Stimulated activated CD4-positive, alpha-beta T cell treated with anti-CD3 and anti-CD28 coated beads, Interleukin-15, amount 100 ng/mL, for 24 hours (primary cell): Measurements from ENCODE around the gene BCL11A.

Source experiments
- DNase-seq: peaks from one replicate; pipeline ENCODE4 v3.0.0-alpha.2; 2020

BCL11A gene

DNA sequence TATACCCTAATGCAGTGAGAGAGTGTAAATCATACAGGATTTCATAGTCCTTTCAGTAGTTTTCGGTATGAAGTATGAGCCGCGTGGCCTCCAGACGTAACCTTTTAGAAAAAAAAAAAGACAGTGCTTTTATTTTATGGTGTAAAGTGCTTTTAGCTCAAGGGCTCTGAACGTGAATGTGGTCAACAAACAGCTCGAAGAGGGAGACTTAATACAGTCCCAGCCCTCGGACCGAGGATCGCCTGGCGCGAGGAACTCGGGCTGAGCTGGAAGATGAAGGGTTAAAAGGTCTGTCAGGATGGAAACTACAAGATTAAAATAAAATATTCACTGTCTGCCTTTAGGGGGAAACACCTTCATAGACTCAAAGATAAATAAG, 4.0 kb upstream of the BCL11A start:
- no peak for DNase-seq

DNA sequence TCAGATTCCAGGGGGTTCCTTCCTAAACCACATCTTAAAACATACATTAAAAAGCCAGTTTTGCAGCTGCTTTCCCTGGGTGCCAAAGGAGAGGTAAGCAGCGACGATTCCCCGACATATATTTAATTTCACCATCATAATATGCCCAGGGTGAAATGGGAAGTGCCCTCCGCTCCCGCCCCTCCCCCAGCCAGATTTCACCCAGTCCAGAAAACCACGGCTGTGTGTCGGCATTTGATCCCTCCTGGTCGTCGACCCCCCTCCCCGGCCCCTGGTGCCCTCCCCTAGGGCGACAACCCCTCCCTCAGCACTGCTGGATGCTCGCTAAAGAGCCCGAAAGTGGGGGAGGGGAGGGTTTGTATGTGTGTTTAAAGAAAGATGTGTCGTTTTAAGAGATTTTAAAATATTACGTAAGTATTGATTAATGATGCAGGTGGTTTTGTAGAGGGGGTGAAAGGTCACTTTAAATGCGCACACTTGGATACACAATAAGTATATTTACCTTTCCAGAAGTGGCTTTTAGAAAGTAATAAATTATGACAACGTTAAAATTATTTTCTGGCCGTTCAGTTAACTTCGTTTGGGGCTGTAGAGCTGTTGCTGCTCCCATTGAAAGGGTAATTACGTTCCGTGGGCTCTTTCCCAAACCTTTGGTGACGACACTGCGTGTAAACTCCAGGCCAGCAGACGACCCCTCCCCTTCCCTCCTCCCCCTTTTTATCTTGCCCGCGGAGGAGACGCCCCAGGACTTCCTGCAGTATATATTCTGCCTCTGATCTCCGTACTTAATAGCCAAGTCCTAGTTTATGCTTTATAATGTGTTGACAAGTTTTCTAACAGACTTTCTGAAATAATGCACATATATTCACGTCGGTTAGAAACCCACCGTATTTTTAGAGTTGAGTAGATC, 3.4 kb upstream of the BCL11A start:
- no peak for DNase-seq

DNA sequence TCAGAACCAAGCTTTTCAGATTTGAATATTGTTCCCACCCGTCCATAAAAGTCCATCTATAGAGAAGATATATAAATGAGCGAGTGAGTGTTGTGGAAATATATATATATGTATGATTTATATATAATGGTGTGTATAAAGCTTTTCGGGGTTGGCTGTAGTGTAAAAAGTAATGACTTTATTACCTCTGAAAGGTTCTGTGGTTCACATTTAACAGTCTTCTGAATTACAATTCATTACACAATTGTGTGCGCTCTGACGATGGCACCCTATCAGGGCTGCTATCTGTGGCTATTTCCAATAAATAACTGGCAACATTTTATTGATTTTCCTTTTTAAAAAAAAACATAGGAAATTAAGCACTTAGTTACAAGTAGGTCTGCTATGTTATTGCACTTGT, 2.7 kb upstream of the BCL11A start:
- no peak for DNase-seq

DNA sequence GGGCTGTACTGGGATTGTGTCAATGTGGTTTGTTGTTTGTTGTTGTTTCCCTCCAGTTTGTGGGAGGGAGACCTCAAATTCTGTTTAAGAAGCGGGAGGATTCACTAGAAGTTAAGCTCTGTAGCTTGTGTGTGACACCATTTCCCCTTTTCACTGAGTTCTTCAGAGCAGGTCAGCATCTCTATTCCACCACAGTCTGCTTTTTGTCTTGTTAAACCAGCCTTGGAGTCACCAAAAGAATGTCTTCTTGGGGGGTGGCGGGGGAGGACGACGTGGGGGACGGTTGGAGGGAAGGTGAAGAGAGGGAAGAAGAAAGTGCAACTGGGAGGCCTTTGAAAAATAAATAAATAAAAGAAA, 2.3 kb upstream of the BCL11A start:
- no peak for DNase-seq

DNA sequence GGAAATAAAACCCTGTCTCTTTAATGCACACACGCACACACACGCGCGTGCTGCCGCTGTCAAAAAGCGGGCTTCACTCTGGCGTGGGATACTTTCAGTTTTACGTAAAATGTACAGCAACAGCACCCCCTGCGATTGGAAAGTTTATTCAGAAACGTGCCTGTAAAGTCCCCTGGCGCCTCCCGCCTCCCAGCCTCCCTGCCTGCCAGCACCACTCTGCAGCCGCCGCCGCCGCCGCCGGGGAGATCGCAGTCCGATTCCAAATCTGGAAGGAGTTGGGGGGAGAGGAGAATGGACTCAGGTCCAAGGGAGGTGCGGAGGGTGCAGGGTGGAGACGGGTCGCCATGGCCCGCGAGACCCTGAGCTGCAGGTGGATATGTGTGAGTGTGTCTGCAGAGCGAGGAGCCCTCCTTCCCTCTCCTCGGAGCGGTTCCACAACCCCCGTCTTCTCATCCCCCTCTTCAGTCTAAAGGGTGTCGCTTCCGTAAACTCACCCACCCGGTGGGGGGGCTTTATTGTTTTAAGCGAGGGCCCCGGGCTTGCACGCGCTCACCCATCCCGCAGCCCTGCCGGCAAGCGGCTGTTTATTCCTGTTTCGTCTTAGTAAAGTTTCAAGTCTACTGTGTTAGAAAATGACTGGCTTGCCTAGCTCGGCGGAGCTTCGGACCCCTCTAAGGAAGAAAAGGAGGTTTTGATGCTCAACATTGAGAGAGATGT, 1.8 kb upstream of the BCL11A start:
- DNase-seq: peak; percentile 78

DNA sequence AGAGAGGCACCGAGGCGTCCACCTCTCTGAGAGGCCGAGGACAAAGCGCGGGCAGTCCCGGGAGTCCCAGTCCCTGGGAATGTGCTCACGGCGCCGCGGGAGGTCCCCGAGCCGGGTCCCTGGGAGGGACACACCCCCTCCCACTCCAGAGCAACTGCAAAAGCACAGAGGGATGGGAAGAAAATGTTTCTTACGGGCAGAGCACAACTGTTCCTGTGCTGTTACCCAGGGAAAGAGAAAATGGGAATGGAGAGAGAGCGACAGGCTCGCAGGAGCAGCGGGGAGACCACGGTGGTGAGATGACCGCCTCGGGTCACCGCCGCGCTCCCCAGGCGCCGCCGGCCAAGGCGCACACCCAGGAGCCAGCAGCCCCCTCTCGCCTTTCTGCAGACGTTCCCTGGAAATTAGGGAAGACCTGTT, 1.2 kb upstream of the BCL11A start:
- DNase-seq: no peak

DNA sequence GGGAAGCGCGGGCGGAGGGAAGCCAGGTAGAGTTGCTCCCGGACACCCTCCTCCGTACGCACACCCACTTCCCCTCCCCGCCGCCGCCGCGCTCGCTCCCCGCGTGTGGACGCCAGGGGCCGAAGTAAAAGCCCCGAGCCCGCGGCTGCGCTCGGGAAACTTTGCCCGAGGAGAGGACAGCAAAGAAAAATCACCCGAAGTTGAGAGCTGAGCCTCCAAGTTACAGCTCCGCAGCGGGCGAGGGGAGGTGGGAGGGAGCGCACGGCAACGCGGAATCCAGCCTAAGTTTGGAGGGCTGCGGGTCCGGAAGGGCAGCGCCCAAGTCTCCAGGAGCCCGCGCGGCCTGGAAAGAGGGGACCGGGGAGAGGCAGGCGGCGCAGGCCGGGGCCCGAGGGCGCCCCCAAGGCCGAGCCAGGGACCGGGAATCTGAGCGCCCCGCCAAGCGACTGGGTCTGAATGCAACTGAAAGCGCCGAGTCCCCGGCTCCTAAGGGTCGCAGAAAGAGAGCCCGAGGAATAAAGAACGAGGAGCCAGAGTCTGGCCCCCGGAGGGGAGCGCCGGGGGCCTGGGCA, 706 bp upstream of the BCL11A start:
- peak; percentile 41 for DNase-seq

DNA sequence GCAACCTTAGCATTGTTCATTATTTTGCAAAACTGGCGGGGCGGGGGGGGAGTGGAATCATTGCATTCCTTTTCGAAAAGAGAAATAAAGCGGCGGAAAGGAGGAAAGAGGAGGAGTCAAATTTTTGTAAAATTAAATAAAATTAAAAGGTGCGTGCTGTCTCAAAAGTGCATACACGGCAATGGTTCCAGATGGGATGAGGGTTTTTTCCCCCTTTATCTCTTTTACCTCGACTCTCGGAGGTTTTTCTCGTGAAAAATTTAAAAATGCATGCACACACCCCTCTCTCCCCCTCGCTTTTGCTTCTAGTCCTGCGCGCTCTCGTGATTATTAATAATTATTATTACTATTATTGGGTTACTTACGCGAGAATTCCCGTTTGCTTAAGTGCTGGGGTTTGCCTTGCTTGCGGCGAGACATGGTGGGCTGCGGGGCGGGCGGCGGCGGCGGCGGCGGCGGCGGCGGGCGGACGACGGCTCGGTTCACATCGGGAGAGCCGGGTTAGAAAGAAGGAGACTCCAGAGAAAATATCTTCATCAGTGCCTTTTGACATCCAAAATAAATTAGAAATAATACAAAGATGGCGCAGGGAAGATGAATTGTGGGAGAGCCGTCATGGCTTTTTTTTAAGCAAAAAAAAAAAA, 481 bp downstream of the BCL11A start:
- no peak for DNase-seq

DNA sequence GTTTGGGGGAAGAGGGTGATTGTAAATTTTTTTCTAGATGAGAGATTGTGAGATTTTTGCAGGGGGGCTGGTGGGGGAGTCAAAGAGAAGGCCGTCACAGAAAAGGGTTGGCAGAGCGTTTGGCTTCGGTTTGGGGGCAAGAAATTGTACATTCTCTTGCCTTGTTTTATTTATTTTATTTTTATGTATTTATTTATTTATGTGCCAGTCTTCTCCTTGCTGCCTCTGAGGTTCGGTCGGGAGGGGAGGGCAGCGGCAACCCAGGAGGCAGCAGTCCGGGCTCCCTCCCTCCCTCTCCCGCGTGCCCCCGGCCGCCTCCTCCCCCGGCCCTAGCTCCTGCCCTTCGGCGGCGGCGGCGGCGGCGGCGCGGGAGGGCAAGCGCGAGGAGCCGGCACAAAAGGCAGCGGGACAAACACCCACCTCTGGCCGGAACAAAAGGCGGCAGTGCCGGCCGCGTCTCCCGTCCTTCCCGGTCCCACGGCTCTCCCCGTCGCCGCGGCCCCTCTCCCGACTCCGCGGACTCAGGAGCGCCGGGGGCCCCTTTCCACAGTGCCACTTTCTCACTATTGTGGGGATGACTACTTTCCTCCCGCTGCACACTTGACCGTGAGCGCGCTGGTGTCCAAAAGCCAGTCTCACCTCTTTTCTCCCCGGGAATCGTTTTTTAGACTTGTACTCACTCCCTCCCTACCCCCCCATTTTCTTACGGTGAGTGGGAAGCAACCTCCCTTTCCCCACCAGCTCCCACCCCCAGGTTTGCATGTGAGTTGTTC, 1.2 kb downstream of the BCL11A start:
- DNase-seq: peak; percentile 27

DNA sequence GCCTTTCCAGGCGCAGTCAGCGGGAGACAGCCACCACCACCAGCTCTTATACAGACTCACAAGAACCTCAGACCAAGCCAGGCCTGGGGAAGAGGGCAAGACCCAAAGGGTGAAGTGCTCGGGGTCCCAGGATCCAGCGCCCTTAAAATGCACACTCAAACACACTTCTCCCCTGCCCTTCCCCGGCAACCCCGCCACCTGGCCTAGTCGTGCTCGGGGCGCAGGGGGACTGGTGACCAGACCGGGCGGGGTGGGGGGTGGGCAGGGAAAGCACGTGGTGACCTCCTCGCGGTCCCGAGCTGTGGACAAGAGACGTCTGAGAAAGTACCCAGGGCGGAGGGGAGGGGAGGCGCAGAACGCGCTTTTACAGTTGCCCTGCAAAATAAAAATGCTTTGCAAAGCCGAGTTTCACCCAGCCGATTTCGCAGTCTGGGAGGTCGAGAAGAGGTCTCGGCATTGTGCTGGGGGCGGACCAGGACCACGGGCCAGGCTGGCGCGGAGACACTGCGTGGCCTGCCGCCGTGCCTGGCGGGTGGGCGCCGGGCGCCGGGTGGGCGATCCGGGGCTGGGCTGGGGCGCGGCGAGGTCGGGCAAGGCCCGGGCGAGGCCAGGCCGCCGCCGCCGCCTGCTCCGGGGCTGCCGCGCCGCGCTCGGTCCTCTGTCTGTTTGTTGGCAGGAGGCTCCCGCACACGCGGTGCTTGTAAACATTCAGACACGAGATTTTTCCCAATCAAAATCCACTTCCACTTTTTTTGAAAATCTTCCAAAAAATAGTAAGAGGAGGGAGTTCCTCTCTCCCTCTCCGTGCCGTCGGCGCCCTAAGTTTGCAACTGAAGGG, 2.0 kb downstream of the BCL11A start:
- DNase-seq: peak; percentile 28

DNA sequence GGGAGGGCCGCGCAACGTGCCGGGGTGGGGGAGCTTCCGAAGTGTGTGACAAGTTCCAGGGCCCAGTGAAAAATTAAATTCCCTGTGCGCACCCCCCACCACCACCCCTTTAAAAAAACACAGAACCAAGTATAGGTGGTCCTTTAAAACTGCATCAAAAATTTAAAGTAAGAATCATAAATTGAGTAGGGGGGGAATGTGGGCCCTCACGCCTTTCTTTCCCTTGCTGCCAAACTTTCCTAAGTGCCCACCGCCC, 2.5 kb downstream of the BCL11A start:
- no peak for DNase-seq

DNA sequence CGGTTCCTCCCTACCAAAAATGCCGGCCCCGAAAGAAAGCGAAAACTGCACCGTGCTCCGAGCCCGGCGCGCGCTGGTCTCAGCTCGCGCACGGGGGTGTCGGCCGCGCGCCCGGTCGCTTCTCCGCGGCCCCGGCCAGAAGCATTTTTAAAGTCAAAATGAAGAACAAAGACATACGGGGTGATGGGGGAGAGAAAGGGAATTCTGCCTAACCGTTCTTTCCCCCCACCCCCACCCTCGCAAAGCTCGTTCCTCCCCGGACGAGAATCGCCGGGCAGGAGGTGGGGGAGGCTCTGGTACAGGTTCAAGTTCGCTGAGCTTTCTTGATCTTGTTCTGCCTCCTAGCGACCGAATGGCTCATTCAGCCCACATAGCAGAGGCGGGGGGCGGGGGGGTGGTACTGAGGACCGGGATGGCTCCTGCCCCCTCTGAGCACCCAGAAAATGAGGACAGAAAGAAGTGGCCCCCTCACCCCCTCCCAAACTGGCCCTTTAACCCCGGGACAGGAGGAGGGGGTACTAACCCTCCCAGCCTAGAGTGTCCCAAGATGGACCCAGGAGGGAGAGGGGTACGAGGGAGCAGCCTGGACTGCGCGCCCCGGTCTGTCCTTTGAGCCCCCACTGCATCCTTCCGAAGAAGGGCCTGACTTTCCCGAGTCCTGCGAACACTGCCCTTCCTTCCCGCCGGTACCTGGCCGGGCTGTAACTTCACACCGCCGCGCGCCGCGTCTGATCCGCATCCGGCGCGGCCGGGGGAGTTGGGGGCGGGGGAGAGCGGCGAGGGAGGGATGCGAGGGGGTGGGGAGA, 3.1 kb downstream of the BCL11A start:
- peak; percentile 65 for DNase-seq

DNA sequence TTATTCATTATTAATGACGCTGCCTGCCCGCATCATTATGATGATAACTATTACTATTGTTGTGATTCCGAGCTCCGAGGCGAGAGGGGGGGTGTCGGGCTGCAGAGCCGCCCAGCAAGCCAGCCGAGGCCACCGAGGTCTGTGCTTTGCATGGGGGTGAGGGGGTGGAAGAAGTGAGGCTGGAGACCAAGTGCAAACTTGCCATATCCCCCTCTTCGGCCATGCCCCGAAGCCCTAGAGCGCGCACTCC, 3.6 kb downstream of the BCL11A start:
- DNase-seq: no peak

DNA sequence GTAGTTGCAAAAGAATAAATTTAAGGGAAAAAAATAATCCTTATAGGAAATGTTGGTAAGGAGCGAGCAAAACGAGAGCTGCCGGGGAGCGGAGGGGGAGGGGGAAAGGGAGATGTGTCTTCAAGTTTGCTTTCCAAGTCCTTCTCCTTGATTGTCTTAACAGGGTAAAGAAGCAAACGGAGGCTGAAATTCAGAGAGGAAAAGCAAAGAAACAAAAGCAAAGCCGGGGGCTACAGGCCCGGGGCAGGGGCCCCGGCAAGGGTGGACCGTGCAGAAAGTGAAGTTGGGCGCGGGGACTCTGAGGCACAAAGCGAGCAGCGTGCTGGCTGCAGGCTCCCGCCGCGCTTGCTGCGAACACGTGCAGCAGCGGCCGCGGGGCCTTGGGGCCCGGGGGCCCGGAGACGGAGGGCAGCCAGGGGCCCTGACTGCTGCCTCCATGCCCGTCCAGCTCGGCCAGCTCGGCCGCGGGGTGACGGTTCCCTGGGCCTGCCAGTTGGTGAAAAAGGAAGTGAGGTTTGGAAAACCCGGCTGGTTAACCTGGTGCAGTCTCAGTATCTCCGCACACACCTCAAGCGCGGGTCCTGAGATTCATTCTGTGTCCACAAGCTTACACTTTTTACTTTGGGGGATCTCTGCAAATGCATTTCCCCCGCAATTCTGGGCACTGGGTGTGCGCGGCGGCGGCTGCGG, 4.1 kb downstream of the BCL11A start:
- DNase-seq: peak; percentile 33

DNA sequence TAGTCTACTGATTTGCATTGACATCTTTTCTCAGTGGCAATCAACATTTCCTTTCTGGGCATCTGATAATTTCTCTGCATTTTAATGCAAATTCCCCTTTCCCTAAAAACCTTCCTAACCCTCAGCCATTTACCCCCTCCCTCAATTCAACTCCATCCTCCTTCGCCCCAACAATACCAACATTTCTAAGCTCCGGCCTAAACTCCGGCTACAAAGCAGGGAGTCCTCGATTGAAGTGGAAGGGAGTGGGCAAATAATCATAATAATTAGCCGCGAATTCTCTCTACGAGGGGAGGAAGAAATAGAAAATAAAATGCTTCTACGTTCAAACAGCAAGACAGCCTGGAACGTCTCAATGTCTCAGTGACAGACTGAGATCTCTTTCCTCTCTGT, 4.6 kb downstream of the BCL11A start:
- no peak for DNase-seq

DNA sequence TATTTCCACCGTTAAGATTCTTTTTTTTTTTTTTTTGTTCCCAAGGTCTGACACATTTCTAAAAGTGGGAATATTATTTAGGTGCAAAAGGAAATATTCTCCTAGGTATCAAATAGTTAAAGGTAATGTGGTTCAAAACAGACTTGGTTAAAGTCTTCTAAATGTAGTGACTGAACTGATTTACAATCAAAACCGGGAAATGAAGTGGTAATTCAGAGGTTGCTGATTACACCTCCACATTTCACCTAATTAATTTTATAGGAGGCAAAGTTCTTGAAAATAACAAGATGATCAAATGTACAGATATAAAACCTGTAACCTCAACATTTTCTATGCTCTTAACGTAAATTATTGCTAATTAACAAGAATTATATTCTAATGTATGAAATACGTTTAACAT, 5.1 kb downstream of the BCL11A start:
- no peak for DNase-seq

DNA sequence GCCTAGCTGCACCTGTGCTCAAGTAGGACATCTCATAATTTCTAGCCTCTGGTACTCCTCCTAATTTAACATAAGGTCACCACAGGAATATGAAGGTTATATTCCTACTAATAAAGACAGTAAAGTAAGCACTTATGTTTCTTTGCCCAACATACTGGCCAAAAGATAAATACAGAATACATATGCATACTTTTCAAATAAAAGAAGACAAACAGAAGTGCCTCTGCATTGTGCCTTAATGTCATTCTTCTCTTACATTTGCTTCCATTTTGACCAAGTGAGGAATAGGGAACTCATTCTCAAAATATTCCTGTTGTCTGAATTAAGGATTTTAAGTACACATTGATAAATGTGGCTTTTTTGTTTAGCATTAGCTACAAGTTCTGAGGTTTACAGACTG, 5.6 kb downstream of the BCL11A start:
- DNase-seq: no peak

DNA sequence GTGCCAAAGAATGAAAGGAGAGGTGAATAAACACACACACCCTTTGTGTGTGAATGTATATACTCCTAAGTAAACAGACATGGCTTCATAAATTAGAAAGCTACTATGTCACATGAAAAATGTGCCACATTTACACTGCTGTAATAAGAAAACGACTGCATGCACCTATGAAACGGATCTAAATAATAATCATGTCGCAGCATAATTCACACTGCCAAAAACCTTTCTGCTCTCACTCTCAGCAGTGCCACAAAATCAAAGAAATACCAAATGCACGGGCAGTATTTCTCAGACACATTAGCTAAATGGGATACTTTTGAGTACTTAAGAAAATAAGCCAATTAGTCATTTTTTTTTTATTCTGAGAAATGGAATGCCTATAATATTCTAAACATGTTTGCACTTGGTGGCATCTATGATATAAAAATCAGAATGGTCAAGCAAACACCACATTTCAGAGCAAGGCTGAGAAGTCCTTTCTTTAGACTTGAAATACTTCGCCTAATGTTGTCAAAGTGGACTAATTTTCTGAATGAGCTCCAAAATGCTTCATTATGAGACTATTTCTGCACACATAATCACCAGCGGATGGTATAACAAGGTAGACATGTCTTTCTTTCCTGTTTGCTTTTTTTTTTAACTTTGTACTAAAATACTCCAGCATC, 6.6 kb downstream of the BCL11A start:
- no peak for DNase-seq

DNA sequence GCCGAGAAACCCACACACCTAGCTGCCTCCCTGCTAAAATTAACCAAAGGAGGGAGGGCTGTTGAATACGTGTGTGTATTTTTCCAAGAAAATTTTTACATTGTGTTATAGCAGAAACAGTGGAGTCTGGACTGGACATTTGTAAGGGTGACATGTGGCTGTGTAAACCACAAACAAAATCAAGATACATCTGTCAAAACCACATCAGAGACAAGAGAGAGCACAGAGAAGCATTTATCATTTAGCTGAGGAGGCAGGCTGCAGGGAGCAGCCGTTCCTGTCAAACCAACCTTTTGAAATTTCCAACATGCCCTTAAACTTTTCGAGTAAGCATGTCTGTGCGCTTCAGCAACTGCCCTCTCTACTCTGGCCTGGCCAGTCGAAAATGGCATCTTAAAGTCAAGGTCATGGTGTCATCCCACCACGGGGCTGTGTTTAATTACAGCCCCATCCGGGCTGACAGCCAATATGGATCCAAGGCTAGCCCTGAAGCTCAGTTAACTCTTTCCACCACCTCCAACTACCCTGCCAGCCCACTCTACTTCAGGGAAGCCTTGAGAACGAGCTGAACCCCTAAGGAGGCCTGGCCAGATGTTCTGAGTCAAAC, 8.4 kb downstream of the BCL11A start:
- no peak for DNase-seq

DNA sequence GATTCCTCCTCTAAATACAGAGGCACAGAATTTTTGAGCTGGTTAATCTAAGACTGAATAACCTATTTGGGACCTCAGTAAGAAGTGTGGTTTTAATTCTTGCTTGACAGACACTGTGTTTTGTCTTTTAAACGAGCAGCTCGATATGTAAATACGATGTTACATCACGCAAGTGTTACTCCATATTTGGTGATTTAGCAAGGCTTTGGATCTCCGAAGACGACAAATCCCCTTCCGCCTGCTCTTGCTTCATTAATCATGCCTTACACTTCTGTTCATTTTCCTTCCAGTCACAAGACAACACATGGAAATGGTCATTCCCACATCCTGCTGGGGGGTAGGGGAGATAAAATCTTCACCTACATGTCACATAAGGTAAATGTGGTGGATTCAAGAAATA, 9.4 kb downstream of the BCL11A start:
- no peak for DNase-seq
